Glutamatergic neuron (in vitro differentiated cells): ENCODE results near the gene NR2C1. TPM values are rescaled to one million over a fixed set of nuclear protein-coding genes. Genes with fewer than 3 reads are reported as not detected.

Experiments used
- DNase-seq: peaks from one replicate; pipeline ENCODE4 v3.0.0; 2022
- H3K27ac Mint-ChIP-seq: one replicate; pipeline ENCODE4 v1.8.0; 2020; ENCODE audit warnings: mild to moderate bottlenecking, mixed read lengths, inconsistent platforms; ENCODE audit not compliant: unreplicated experiment
- H3K27me3 Mint-ChIP-seq: one replicate; pipeline ENCODE4 v1.8.0; 2020; ENCODE audit warnings: mild to moderate bottlenecking, moderate library complexity, mixed read lengths, inconsistent platforms; ENCODE audit not compliant: unreplicated experiment
- H3K36me3 Mint-ChIP-seq: one replicate; pipeline ENCODE4 v1.8.0; 2020; ENCODE audit warnings: mild to moderate bottlenecking, mixed read lengths, inconsistent platforms; ENCODE audit not compliant: unreplicated experiment
- H3K4me1 Mint-ChIP-seq: one replicate; pipeline ENCODE4 v1.8.0; 2020; ENCODE audit warnings: mild to moderate bottlenecking, low read depth, mixed read lengths, inconsistent platforms; ENCODE audit not compliant: unreplicated experiment
- H3K4me3 Mint-ChIP-seq: one replicate; pipeline ENCODE4 v1.8.0; 2020; ENCODE audit warnings: mild to moderate bottlenecking, mixed read lengths, inconsistent platforms; ENCODE audit not compliant: unreplicated experiment
- H3K9me3 Mint-ChIP-seq: one replicate; pipeline ENCODE4 v1.8.0; 2020; ENCODE audit warnings: mild to moderate bottlenecking, moderate library complexity, mixed read lengths, inconsistent platforms; ENCODE audit not compliant: unreplicated experiment
- CTCF ChIP-seq: fragments of 200-600 bp; sonication (generic); IDR thresholded peaks from one replicate; pipeline ENCODE4 v1.5.0; 2021; ENCODE audit not compliant: partially characterized antibody, unreplicated experiment
- total RNA-seq: library from RNA; stranded (reverse); fragmentation: NEBNext Ultra II Directional; extraction: Animal tissue kit (Norgen Biotek cat#: 25700); gene quantifications from one replicate; pipeline ENCODE4 v1.2.1, GENCODE V29; 2021; ENCODE audit not compliant: unreplicated experiment

NR2C1 gene
- total RNA-seq, 1 donor from 2014 or later = 63.8 TPM

DNA sequence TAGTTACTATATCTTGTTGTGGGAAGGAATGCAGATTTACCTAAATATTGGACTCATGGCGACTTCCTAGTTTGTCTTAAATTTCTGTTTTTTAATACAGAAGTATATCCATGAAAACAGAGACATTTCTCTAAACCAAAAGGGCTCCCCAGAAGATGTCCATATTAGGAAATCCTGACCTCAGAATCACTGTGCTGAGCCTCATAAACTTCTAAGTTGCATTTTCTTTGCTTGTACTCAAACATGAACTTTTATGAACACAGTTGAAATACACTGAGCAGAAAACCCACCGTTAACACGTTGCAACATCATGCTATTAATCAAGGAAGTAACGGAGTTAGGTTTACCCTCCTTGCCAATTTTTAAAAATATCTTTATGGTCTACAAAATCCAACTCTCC lies 42.9 kb upstream of the NR2C1 start:
- no peaks in the 10 kb centered on the region for H3K36me3 Mint-ChIP-seq
- no peaks in the 10 kb centered on the region for H3K27me3 Mint-ChIP-seq
- peaks cover 1% of the 10 kb centered on the region for H3K9me3 Mint-ChIP-seq
- no peak for TF ChIP-seq CTCF
- DNase-seq = no peak
- H3K4me1 Mint-ChIP-seq = no peaks in the 10 kb centered on the region
- H3K4me3 Mint-ChIP-seq = no peak overlapping the region
- no peak overlapping the region for H3K27ac Mint-ChIP-seq

- Mint-ChIP-seq H3K36me3 (no peaks in the 10 kb centered on the region), H3K27me3 (no peaks in the 10 kb centered on the region), H3K4me1 (no peaks in the 10 kb centered on the region), H3K4me3 (no peak overlapping the region), H3K9me3 (peaks cover 1% of the 10 kb centered on the region), H3K27ac (no peak overlapping the region)
- no peak for TF ChIP-seq CTCF
- DNase-seq = no peak
These were observed 42.2 kb upstream of the NR2C1 start for GRCh38 chr12:95115641-95116040.

GRCh38 chr12:95114766-95115405 lies 41.5 kb upstream of the NR2C1 start:
- Mint-ChIP-seq H3K36me3 (no peaks in the 10 kb centered on the region), H3K27me3 (no peaks in the 10 kb centered on the region), H3K9me3 (peaks cover 1% of the 10 kb centered on the region), H3K4me1 (no peaks in the 10 kb centered on the region), H3K4me3 (no peak overlapping the region), H3K27ac (no peak overlapping the region)
- no peak for DNase-seq
- TF ChIP-seq CTCF = no peak

DNA sequence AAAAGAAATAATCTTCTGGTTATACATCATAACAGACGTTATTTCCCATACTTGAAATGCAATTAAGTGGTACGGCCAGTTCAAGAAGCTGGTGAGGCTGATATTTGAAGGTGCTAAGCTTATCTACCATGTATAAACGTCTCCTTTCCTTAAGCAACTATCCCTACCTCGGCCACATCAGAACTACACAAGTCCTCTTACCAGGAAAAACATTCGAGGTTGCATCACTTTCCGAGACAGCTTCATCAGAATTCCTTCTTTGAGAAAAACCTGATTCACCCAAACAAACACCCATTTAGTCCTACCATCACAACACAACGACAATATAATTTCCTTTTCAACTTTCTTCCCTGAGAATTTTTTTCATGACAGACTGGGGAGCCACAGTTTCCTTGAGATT lies 33.9 kb upstream of the NR2C1 start:
- Mint-ChIP-seq H3K4me1 (no peaks in the 10 kb centered on the region), H3K27me3 (peaks cover 3% of the 10 kb centered on the region), H3K9me3 (peaks cover 2% of the 10 kb centered on the region), H3K36me3 (no peaks in the 10 kb centered on the region), H3K27ac (peak overlapping the region; percentile 0), H3K4me3 (no peak overlapping the region)
- TF ChIP-seq CTCF = no peak
- DNase-seq = no peak

DNA sequence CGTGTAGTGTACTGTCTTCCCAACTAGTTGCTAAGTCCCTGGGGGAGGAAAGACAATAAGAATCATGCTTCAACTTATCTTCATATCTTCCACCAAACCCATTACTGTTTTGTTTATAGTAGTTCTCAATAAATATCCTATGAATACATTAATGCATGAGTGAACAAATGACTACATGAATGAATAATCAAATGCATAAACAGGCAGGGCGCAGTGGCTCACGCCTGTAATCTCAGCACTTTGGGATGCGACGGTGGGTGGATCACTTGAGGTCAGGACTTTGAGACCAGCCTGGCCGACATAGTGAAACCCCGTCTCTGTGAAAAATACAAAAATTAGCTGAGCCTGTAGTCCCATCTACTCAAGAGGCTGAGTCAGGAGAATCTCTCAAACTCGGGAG lies 32.1 kb upstream of the NR2C1 start:
- H3K4me3 Mint-ChIP-seq = no peak overlapping the region
- H3K27me3 Mint-ChIP-seq = peaks cover 3% of the 10 kb centered on the region
- no peak for TF ChIP-seq CTCF
- no peak for DNase-seq
- H3K4me1 Mint-ChIP-seq = no peaks in the 10 kb centered on the region
- H3K27ac Mint-ChIP-seq = no peak overlapping the region
- H3K36me3 Mint-ChIP-seq = no peaks in the 10 kb centered on the region
- peaks cover 2% of the 10 kb centered on the region for H3K9me3 Mint-ChIP-seq
